ENCODE measurements around the gene CCDC40. TPM values are rescaled to one million over a fixed set of nuclear protein-coding genes. Genes with fewer than 3 reads are reported as not detected.
A peak's percentile ranks its signal among the peaks of the same experiment; 100 is the strongest.

CCDC40 gene
- total RNA-seq, 1 donor, result 8.3 TPM

DNA sequence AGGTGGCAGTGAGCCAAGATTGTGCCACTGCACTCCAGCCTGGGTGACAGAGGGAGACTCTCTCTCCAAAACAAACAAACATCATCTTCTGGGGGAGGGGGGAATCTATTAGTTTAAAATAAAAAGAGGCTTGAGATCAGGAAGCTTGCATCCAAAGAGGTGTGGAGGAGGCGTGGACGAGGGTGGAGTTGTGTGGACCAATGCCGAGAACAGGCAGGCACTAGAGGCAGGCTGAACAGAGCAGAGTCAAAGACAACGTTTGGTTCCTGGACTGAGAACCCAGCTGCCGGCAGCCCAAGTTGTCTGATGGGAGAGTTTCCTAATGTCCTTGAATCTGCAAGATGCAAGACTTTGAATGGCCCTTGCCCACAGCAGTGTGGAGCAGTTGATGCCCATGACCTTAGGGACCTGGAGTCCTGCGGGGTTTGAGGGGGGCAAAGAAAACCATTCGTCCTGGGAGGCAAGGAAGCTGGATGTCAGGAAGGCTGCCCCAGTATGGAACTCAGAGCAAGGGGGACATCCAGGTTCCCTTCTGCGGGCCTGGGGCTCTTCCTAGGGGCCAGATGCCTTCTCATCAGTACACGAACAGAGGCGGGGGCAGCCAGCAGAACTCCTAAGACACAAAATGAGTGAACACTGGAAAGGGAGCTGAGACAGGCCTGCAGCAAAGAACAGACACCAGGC is 9.9 kb upstream of the CCDC40 start:
- Histone ChIP-seq H3K4me1 (ENCODE audit: insufficient read depth, low read length) (peaks cover 23% of the 10 kb centered on the region), H3K4me3 (ENCODE audit: insufficient read depth, low read length) (no peak overlapping the region), H3K27ac (ENCODE audit: low read depth, low read length) (no peak overlapping the region), H4K20me1 (ENCODE audit: insufficient read depth, low read length) (peaks cover 50% of the 10 kb centered on the region), H3K4me2 (ENCODE audit: insufficient read depth, low read length) (no peak overlapping the region), H2AFZ (ENCODE audit: low read length) (no peak overlapping the region), H3K36me3 (ENCODE audit: insufficient read depth, low read length) (no peaks in the 10 kb centered on the region), H3K9me3 (ENCODE audit: low read depth, low read length) (no peaks in the 10 kb centered on the region), H3K79me2 (ENCODE audit: insufficient read depth, low read length) (peaks cover 62% of the 10 kb centered on the region), H3K27me3 (ENCODE audit: insufficient read depth, low read length) (no peaks in the 10 kb centered on the region)
- no peak for TF ChIP-seq CTCF (IDR thresholded peaks at IDR 0.05; ENCODE audit: extremely low read depth, low read depth, low read length)
- peak; percentile 57 for DNase-seq (ENCODE audit: insufficient read length, low spot score, missing footprints)

DNA sequence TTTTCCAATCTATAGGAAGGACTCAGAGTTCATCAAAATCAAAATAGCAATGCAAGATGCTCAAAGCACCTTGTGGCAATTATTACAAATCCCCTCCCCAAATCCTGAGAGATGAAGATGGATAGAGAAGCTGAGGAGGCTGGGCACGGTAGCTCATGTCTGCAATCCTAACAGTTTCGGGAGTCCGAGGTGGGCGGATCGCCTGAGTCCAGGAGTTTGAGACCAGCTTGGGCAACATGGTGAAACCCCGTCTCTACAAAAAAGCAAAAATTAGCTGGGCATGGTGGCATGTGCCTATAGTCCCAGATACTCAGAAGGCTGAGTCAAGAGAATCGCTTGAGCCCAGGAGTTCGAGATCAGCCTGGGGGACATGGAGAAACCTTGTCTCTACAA is 9.4 kb upstream of the CCDC40 start:
- H3K36me3 ChIP-seq (ENCODE audit: insufficient read depth, low read length), result no peaks in the 10 kb centered on the region
- H3K27ac ChIP-seq (ENCODE audit: low read depth, low read length), result no peak overlapping the region
- H3K9me3 ChIP-seq (ENCODE audit: low read depth, low read length), result no peaks in the 10 kb centered on the region
- no peak for TF ChIP-seq CTCF (IDR thresholded peaks at IDR 0.05; ENCODE audit: extremely low read depth, low read depth, low read length)
- H3K27me3 ChIP-seq (ENCODE audit: insufficient read depth, low read length), result no peaks in the 10 kb centered on the region
- peaks cover 64% of the 10 kb centered on the region for H3K79me2 ChIP-seq (ENCODE audit: insufficient read depth, low read length)
- H3K4me2 ChIP-seq (ENCODE audit: insufficient read depth, low read length), result no peak overlapping the region
- peaks cover 23% of the 10 kb centered on the region for H3K4me1 ChIP-seq (ENCODE audit: insufficient read depth, low read length)
- peaks cover 52% of the 10 kb centered on the region for H4K20me1 ChIP-seq (ENCODE audit: insufficient read depth, low read length)
- peak; percentile 14 for DNase-seq (ENCODE audit: insufficient read length, low spot score, missing footprints)
- no peak overlapping the region for H3K4me3 ChIP-seq (ENCODE audit: insufficient read depth, low read length)
- H2AFZ ChIP-seq (ENCODE audit: low read length), result no peak overlapping the region

- H3K36me3 ChIP-seq (ENCODE audit: insufficient read depth, low read length), result no peaks in the 10 kb centered on the region
- peaks cover 74% of the 10 kb centered on the region for H3K79me2 ChIP-seq (ENCODE audit: insufficient read depth, low read length)
- TF ChIP-seq CTCF (IDR thresholded peaks at IDR 0.05; ENCODE audit: extremely low read depth, low read depth, low read length), result no peak
- H3K4me3 ChIP-seq (ENCODE audit: insufficient read depth, low read length), result no peak overlapping the region
- no peaks in the 10 kb centered on the region for H3K27me3 ChIP-seq (ENCODE audit: insufficient read depth, low read length)
- peak overlapping the region; percentile 53 for H3K4me2 ChIP-seq (ENCODE audit: insufficient read depth, low read length)
- peak; percentile 66 for DNase-seq (ENCODE audit: insufficient read length, low spot score, missing footprints)
- H4K20me1 ChIP-seq (ENCODE audit: insufficient read depth, low read length), result peaks cover 56% of the 10 kb centered on the region
- no peak overlapping the region for H2AFZ ChIP-seq (ENCODE audit: low read length)
- peaks cover 23% of the 10 kb centered on the region for H3K4me1 ChIP-seq (ENCODE audit: insufficient read depth, low read length)
- H3K27ac ChIP-seq (ENCODE audit: low read depth, low read length), result no peak overlapping the region
- no peaks in the 10 kb centered on the region for H3K9me3 ChIP-seq (ENCODE audit: low read depth, low read length)
These were observed 8.4 kb upstream of the CCDC40 start for GRCh38 chr17:80028030-80028429.

GRCh38 chr17:80029258-80029974 is 7.0 kb upstream of the CCDC40 start:
- Histone ChIP-seq H3K36me3 (ENCODE audit: insufficient read depth, low read length) (no peaks in the 10 kb centered on the region), H2AFZ (ENCODE audit: low read length) (no peak overlapping the region), H3K9me3 (ENCODE audit: low read depth, low read length) (no peaks in the 10 kb centered on the region), H3K4me1 (ENCODE audit: insufficient read depth, low read length) (peaks cover 26% of the 10 kb centered on the region), H3K27ac (ENCODE audit: low read depth, low read length) (peak overlapping the region; percentile 63), H3K79me2 (ENCODE audit: insufficient read depth, low read length) (peaks cover 78% of the 10 kb centered on the region), H3K27me3 (ENCODE audit: insufficient read depth, low read length) (no peaks in the 10 kb centered on the region), H4K20me1 (ENCODE audit: insufficient read depth, low read length) (peaks cover 66% of the 10 kb centered on the region), H3K4me2 (ENCODE audit: insufficient read depth, low read length) (peak overlapping the region; percentile 53), H3K4me3 (ENCODE audit: insufficient read depth, low read length) (peak overlapping the region; percentile 14)
- no peak for TF ChIP-seq CTCF (IDR thresholded peaks at IDR 0.05; ENCODE audit: extremely low read depth, low read depth, low read length)
- peak; percentile 93 for DNase-seq (ENCODE audit: insufficient read length, low spot score, missing footprints)
